ENCODE measurements around the gene SUSD1.

SUSD1 gene

GRCh38 chr9:112032743-112033142 is 142.4 kb downstream of the SUSD1 start:
- no peak for TF ChIP-seq ZBTB7A (IDR thresholded peaks at IDR 0.05; ENCODE audit: low read depth)
- no peak for TF ChIP-seq FOXM1 (IDR thresholded peaks at IDR 0.05; ENCODE audit: borderline replicate concordance, low read depth)
- no peak for TF ChIP-seq TEAD4 (IDR thresholded peaks at IDR 0.05)
- no peak for TF ChIP-seq YY1 (IDR thresholded peaks at IDR 0.05; ENCODE audit: low read depth)
- no peak for TF ChIP-seq CEBPB (IDR thresholded peaks at IDR 0.05)
- TF ChIP-seq REST (IDR thresholded peaks at IDR 0.05; ENCODE audit: low read depth) = no peak

- TF ChIP-seq ZBTB7A (IDR thresholded peaks at IDR 0.05; ENCODE audit: low read depth) (no peak), TAF1 (IDR thresholded peaks at IDR 0.05; ENCODE audit: low read depth) (no peak), CEBPB (IDR thresholded peaks at IDR 0.05) (no peak), YY1 (IDR thresholded peaks at IDR 0.05; ENCODE audit: low read depth) (no peak), MAX (IDR thresholded peaks at IDR 0.05) (no peak), CREB1 (IDR thresholded peaks at IDR 0.05; ENCODE audit: low read depth) (no peak), USF1 (IDR thresholded peaks at IDR 0.05) (no peak), EP300 (IDR thresholded peaks at IDR 0.05; ENCODE audit: borderline replicate concordance) (no peak), FOXM1 (IDR thresholded peaks at IDR 0.05; ENCODE audit: borderline replicate concordance, low read depth) (no peak), NFIC (IDR thresholded peaks at IDR 0.05) (no peak), TCF12 (IDR thresholded peaks at IDR 0.05; ENCODE audit: low read depth) (no peak)
These were observed 143.1 kb downstream of the SUSD1 start for GRCh38 chr9:112032009-112032408.

- TF ChIP-seq TAF1 (IDR thresholded peaks at IDR 0.05; ENCODE audit: low read depth) (no peak), MAX (IDR thresholded peaks at IDR 0.05) (no peak), CEBPB (IDR thresholded peaks at IDR 0.05) (no peak), FOXM1 (IDR thresholded peaks at IDR 0.05; ENCODE audit: borderline replicate concordance, low read depth) (no peak), EGR1 (IDR thresholded peaks at IDR 0.05) (no peak), NFIC (IDR thresholded peaks at IDR 0.05) (no peak), USF1 (IDR thresholded peaks at IDR 0.05) (no peak), TCF12 (IDR thresholded peaks at IDR 0.05; ENCODE audit: low read depth) (no peak), REST (IDR thresholded peaks at IDR 0.05; ENCODE audit: low read depth) (no peak), RAD21 (IDR thresholded peaks at IDR 0.05; ENCODE audit: low read depth) (no peak), CREB1 (IDR thresholded peaks at IDR 0.05; ENCODE audit: low read depth) (no peak), EP300 (IDR thresholded peaks at IDR 0.05; ENCODE audit: borderline replicate concordance) (no peak), ZBTB7A (IDR thresholded peaks at IDR 0.05; ENCODE audit: low read depth) (no peak)
These were observed 143.7 kb downstream of the SUSD1 start for GRCh38 chr9:112031400-112031799.

GRCh38 chr9:112029921-112030444 is 145.1 kb downstream of the SUSD1 start:
- TF ChIP-seq MAX (IDR thresholded peaks at IDR 0.05) = no peak
- TF ChIP-seq NFIC (IDR thresholded peaks at IDR 0.05) = no peak
- 0 out of 2 replicates have a peak, but pooled peaks have one; percentile 10 for TF ChIP-seq FOXM1 (IDR thresholded peaks at IDR 0.05; ENCODE audit: borderline replicate concordance, low read depth)
- TF ChIP-seq TEAD4 (IDR thresholded peaks at IDR 0.05) = peak; percentile 92
- TF ChIP-seq EP300 (IDR thresholded peaks at IDR 0.05; ENCODE audit: borderline replicate concordance) = peak; percentile 55; the same call in 1 of the 2 replicates
- TF ChIP-seq TCF12 (IDR thresholded peaks at IDR 0.05; ENCODE audit: low read depth) = peak; percentile 36; the same call in 1 of the 2 replicates
- TF ChIP-seq CREB1 (IDR thresholded peaks at IDR 0.05; ENCODE audit: low read depth) = no peak
- TF ChIP-seq CEBPB (IDR thresholded peaks at IDR 0.05) = peak; percentile 41; the same call in 1 of the 2 replicates

GRCh38 chr9:112028242-112029221 is 146.6 kb downstream of the SUSD1 start:
- no peak for TF ChIP-seq NFIC (IDR thresholded peaks at IDR 0.05)
- no peak for TF ChIP-seq TAF1 (IDR thresholded peaks at IDR 0.05; ENCODE audit: low read depth)
- TF ChIP-seq CEBPB (IDR thresholded peaks at IDR 0.05) = no peak
- TF ChIP-seq EGR1 (IDR thresholded peaks at IDR 0.05) = no peak
- no peak for TF ChIP-seq REST (IDR thresholded peaks at IDR 0.05; ENCODE audit: low read depth)
- TF ChIP-seq EP300 (IDR thresholded peaks at IDR 0.05; ENCODE audit: borderline replicate concordance) = no peak
- TF ChIP-seq RAD21 (IDR thresholded peaks at IDR 0.05; ENCODE audit: low read depth) = no peak
- TF ChIP-seq MAX (IDR thresholded peaks at IDR 0.05) = no peak
- no peak for TF ChIP-seq FOXM1 (IDR thresholded peaks at IDR 0.05; ENCODE audit: borderline replicate concordance, low read depth)
- no peak for TF ChIP-seq CREB1 (IDR thresholded peaks at IDR 0.05; ENCODE audit: low read depth)
- TF ChIP-seq YY1 (IDR thresholded peaks at IDR 0.05; ENCODE audit: low read depth) = no peak
- no peak for TF ChIP-seq ZBTB7A (IDR thresholded peaks at IDR 0.05; ENCODE audit: low read depth)
- TF ChIP-seq TCF12 (IDR thresholded peaks at IDR 0.05; ENCODE audit: low read depth) = no peak
- TF ChIP-seq TEAD4 (IDR thresholded peaks at IDR 0.05) = no peak
